Fibroblast of skin of left biceps (primary cell): ENCODE measurements around the gene ANO10.
"Not testable (repeated sequence)": the region's sequence is repeated elsewhere in the genome, so short reads cannot be mapped to it uniquely, and the experiment has no call there.

ENCODE experiments used
- DNase-seq, 2 experiments: peaks; one replicate each; pipeline ENCODE4 v3.0.0-alpha.2; 2013; ENCODE audit warnings: low read depth in 2 of 2

ANO10 gene

GRCh38 chr3:43473737-43474136 is 148.1 kb downstream of the ANO10 start:
- no peak for DNase-seq

- DNase-seq: no peak
These were observed 148.6 kb downstream of the ANO10 start for GRCh38 chr3:43473244-43473643.

DNA sequence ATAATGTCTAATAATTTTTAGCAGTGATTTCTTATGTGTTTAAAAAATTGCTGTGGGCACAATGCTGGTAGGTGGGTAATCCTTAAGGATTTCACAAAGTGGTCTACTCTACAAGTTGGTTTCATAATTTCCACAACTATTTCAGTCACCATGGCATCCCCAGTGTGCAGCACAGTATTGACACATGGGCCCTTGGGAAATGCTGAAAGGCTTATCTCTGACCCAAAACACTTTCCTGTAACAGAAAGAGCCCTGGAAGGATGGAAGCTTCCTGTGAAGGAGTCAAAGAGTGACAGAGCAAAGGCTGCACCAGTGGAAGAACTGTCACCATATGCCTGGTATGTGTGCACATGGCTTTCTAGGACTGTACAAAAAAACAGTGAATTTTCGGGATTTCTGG is 153.7 kb downstream of the ANO10 start:
- DNase-seq: no peak

DNA sequence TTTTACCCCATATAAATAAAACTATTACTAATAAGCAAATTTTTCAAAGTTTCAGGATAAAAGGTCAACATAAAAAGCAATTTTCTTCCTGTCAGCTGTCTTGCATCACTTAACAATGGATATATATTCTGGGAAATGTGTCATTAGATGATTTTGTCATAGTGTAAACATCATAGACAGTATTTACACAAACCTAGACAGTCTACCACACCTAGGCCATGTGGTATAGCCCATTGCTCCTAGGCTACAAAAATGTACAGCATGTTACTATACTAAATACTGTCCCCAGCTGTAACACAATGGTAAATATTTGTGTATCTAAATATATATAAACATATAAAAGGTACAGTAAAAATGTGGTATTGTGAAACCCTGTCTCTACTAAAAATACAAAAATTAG is 156.7 kb downstream of the ANO10 start:
- no peak for DNase-seq

GRCh38 chr3:43462566-43462965 is 159.2 kb downstream of the ANO10 start:
- DNase-seq: not testable (repeated sequence)

DNA sequence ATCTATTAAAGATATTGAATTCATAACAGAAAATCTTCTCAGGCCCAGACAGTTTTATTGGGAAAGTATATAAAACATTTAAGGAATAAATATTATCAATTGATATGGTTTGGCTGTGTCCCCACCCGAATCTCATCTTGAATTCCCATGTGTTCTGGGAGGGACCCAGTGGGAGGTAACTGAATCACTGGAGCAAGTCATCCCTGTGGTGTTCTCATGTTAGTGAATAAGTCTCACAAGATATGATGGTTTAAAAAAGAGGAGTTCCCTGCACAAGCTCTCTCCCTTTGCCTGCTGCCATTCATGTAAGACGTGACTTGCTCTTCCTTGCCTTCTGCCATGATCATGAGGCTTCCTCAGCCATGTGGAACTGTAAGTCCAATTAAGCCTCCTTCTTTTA is 160.5 kb downstream of the ANO10 start:
- no peak for DNase-seq

DNA sequence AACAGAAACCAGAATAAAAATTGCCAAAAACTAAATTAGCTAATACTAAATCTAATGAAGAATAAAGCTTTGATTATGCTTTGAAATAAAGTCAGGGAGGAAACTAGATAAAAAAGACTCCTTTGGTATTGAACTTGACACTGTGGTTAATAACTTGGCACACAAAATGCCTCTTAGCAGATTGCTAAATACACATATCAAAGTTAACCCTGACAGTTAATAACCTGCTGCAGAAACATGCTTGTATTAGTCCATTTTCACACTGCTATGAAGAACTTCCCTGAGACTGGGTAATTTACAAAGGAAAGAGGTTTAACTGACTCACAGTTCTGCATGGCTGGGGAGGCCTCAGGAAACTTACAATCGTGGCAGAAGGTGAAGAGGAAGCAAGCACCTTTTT is 164.8 kb downstream of the ANO10 start:
- not testable (repeated sequence) for DNase-seq

GRCh38 chr3:43455233-43455632 is 166.6 kb downstream of the ANO10 start:
- no peak for DNase-seq

DNA sequence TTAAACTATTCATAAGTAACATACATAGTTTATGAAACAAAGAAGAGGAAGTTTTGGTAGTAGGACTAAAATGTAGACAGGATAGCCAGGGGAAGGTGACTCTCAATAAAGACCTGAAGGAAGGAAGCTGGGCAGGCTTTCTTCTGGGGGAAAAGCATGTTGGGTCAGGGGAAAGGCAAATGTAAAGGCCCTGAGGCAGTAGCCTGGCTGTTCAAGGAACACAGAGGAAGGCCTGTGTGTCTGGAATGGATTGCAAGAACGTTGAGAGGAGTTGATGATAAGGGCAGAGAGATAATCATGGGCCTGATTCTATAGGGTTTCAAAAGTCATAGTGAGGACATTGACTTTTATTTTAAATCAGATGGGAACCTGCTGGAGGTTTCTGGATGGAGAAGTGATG is 167.8 kb downstream of the ANO10 start:
- no peak for DNase-seq

DNA sequence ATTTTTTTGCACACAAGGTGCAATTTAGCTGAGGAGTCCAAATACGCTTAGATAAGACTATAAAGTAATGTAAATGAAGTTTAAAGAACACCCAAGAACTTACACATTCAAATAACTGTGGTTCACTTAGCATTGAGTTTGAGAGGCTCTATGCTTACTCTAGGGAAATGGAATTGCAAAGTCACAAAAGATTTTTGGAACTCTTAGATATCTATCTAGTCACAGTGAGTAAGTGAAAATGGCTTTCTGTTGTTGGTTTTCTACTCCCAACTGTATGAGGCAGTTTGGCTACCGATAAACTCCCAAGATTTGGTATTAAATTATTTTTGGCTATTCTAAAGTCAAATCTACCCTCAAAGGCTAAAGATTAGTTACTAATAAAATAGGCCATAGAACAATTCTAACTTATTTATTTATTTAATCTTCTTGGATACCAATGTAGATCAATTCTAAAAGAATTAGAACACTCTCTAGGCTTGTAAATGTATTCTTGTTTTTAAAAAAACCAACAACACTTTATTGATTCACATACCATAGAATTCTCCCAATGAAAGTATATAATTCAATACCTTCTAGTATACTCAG is 170.0 kb downstream of the ANO10 start:
- DNase-seq: no peak

DNA sequence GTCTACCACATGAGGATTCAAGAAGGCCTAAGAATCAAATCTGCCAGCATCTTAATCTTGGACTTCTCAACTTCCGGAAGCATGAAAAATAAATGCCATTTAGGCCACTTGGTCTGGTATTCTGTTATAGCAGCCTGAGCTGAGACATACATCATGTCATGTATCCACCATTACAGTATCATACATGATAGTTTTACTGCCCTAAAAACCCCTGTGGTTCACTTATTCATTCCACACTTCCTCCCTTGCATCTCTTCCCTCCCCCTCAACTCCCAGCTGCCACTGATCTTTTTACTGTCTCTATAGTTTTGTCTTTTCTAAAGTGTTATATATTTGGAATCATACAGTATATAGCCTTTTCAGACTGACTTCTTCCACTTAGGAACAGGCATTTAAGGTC is 173.7 kb downstream of the ANO10 start:
- DNase-seq: no peak

- DNase-seq: no peak
These were observed 176.0 kb downstream of the ANO10 start for GRCh38 chr3:43445820-43446219.

- no peak for DNase-seq
These were observed 178.9 kb downstream of the ANO10 start for GRCh38 chr3:43442872-43443395.

DNA sequence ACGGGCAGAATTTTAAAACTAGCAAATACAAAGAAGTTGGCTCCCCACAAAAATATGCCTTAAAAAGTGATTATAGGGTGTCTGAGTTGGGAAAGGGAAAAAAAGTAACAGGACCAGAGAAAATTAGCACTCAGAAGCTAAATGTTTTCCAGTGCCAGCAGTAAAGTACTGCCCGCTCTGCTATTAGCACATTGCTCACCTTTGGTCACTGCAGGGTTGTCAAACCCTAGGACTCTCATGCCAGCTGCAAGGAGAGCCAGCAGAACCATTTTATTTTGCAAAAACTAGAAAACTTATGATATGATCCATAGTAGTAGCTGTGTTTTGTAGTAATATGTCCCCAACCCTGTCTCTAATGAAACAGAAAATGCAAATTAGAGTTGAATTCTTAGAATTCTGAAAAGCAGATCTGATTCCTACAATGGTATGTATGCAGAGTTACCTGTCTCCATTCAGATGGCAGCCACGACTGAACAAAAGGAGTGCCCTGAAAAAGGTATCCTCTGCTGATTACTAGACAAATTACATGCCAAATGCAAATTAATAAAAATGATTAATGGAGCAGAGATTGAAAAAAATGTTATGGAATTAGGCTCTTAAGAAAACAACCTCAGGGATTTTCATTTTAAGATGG is 185.2 kb downstream of the ANO10 start:
- DNase-seq: no peak

DNA sequence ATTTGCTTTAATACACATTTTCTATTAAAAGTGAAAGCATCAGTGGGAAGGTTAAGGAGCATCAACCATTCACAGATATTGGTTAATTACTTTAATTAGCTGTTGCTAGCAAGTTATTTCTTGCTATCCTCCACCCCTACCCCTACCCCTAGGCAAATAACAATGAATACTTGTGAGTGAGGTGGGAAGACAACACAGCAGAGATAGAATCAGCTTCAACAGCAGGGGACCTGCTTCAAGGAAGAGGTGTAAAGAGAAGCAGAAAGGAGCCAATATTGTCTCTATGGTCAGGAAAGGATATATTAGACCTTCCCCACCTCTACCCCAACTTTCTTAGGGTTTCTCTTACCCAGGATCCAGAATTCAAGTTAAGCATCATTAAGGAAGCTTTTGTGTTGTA is 186.1 kb downstream of the ANO10 start:
- no peak for DNase-seq

DNA sequence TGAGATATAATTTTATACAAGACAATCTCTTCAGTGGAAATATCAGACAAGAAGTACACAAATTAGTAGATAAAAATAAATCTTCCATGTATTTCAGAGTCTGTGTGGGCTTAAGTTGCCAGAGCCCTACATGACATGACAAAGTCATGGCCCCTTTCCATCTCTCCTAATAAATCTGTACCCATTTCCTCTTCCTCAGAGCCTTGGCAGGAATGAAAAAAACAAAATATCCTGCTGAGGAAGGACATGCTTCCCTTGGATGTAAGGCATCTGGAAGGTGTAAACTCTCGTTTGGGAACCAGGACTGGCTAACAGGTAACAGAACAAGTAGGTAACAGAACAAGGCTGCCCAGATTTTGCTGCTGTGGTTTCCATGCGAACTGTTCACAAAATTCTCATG is 187.4 kb downstream of the ANO10 start:
- no peak for DNase-seq

GRCh38 chr3:43432462-43432861 is 189.3 kb downstream of the ANO10 start:
- DNase-seq: no peak

- no peak for DNase-seq
These were observed 195.4 kb downstream of the ANO10 start for GRCh38 chr3:43426388-43426787.

GRCh38 chr3:43425829-43426228 is 196.0 kb downstream of the ANO10 start:
- DNase-seq: no peak

GRCh38 chr3:43423639-43424038 is 198.2 kb downstream of the ANO10 start:
- no peak for DNase-seq

- DNase-seq: no peak
These were observed 198.7 kb downstream of the ANO10 start for GRCh38 chr3:43423142-43423541.

GRCh38 chr3:43418601-43419272 is 203.1 kb downstream of the ANO10 start:
- no peak for DNase-seq

GRCh38 chr3:43417133-43417532 is 204.7 kb downstream of the ANO10 start:
- no peak for DNase-seq
